ENCODE results near the gene DCAF11. TPM values are rescaled to one million over a fixed set of nuclear protein-coding genes. Genes with fewer than 3 reads are reported as not detected.

DCAF11 gene
- total and polyA plus RNA-seq, 2 of the 13 experiments (the other 11 are each of a cell fraction or from before 2014, with no cell fraction given), result 150 to 257 TPM

DNA sequence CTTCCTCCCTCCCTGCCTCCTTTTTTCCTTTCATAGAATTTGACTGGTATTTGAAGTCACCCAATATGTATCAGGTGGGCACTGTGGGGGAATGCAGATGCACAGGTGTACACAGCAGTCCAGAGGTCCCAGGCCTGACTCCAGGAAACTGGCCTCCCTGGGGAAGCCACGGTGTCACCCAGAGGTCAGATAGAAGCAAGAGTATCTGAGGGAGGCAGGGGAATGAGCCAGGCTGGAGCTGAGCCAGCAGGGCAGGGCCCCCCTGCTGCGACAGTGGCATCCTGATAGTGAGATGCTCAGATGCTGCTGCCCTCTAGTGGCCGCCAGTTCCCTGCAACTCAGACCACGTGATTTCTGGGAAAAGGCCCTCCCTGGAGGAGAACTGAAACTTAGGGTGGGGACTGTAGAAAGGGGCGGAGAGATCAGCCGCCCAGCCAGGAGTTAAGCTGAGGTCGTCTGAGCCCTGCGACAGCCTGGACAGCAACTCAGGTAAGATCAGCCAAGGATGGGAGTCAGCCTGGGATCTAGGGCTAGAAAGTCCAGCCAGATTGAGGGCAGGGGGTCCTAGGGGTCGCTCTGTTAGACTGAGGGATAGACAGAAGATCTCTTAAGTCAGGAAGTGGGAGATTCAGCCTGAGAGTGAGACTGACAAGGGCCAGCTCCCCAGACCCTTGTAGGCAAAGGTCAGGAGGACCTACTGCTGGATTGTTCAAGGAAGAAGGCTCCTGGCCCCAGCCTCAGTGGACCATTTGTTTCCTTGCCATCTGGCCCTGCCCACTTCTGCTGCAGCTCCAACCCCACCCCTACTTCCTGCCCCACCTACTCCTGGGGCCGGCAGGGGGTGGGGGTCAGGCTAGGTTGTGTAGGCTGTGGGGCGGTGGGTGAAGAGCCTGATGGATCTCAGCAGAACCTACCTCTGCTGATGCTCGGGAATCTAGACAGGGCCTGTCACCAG is 46.5 kb downstream of the DCAF11 start, which contains the start of gene IRF9 (continued):
- TF ChIP-seq, protein P1, sequence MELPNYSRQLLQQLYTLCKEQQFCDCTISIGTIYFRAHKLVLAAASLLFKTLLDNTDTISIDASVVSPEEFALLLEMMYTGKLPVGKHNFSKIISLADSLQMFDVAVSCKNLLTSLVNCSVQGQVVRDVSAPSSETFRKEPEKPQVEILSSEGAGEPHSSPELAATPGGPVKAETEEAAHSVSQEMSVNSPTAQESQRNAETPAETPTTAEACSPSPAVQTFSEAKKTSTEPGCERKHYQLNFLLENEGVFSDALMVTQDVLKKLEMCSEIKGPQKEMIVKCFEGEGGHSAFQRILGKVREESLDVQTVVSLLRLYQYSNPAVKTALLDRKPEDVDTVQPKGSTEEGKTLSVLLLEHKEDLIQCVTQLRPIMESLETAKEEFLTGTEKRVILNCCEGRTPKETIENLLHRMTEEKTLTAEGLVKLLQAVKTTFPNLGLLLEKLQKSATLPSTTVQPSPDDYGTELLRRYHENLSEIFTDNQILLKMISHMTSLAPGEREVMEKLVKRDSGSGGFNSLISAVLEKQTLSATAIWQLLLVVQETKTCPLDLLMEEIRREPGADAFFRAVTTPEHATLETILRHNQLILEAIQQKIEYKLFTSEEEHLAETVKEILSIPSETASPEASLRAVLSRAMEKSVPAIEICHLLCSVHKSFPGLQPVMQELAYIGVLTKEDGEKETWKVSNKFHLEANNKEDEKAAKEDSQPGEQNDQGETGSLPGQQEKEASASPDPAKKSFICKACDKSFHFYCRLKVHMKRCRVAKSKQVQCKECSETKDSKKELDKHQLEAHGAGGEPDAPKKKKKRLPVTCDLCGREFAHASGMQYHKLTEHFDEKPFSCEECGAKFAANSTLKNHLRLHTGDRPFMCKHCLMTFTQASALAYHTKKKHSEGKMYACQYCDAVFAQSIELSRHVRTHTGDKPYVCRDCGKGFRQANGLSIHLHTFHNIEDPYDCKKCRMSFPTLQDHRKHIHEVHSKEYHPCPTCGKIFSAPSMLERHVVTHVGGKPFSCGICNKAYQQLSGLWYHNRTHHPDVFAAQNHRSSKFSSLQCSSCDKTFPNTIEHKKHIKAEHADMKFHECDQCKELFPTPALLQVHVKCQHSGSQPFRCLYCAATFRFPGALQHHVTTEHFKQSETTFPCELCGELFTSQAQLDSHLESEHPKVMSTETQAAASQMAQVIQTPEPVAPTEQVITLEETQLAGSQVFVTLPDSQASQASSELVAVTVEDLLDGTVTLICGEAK (IDR thresholded peaks at IDR 0.05), result no peak
- TF ChIP-seq, protein P1 (CRISPR knock-in tag; IDR thresholded peaks at IDR 0.05), result peak; percentile 53; the same call in 1 of the 2 replicates
- TF ChIP-seq, protein P2, sequence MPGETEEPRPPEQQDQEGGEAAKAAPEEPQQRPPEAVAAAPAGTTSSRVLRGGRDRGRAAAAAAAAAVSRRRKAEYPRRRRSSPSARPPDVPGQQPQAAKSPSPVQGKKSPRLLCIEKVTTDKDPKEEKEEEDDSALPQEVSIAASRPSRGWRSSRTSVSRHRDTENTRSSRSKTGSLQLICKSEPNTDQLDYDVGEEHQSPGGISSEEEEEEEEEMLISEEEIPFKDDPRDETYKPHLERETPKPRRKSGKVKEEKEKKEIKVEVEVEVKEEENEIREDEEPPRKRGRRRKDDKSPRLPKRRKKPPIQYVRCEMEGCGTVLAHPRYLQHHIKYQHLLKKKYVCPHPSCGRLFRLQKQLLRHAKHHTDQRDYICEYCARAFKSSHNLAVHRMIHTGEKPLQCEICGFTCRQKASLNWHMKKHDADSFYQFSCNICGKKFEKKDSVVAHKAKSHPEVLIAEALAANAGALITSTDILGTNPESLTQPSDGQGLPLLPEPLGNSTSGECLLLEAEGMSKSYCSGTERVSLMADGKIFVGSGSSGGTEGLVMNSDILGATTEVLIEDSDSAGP (CRISPR knock-in tag; IDR thresholded peaks at IDR 0.05; ENCODE audit: borderline replicate concordance), result peak; percentile 99
- TF ChIP-seq, protein P3, sequence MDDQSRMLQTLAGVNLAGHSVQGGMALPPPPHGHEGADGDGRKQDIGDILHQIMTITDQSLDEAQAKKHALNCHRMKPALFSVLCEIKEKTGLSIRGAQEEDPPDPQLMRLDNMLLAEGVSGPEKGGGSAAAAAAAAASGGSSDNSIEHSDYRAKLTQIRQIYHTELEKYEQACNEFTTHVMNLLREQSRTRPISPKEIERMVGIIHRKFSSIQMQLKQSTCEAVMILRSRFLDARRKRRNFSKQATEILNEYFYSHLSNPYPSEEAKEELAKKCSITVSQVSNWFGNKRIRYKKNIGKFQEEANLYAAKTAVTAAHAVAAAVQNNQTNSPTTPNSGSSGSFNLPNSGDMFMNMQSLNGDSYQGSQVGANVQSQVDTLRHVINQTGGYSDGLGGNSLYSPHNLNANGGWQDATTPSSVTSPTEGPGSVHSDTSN (CRISPR knock-in tag; IDR thresholded peaks at IDR 0.05; ENCODE audit: borderline replicate concordance), result no peak
- TF ChIP-seq SP2 (CRISPR knock-in tag; IDR thresholded peaks at IDR 0.05) (peak; percentile 51; the same call in 1 of the 2 replicates), ZSCAN12 (CRISPR knock-in tag; IDR thresholded peaks at IDR 0.05) (0 out of 2 replicates have a peak, but pooled peaks have one; percentile 54), ZNF235 (CRISPR knock-in tag; IDR thresholded peaks at IDR 0.05; ENCODE audit: borderline replicate concordance) (no peak; the same call in 1 of the 2 replicates), MATR3 (CRISPR knock-in tag; IDR thresholded peaks at IDR 0.05) (peak; percentile 36), MIXL1 (CRISPR knock-in tag; IDR thresholded peaks at IDR 0.05) (peak; percentile 99), ZNF543 (CRISPR knock-in tag; IDR thresholded peaks at IDR 0.05) (no peak)
